GM12878 (cell line): ENCODE data around the gene RETREG1. TPM values are rescaled to one million over a fixed set of nuclear protein-coding genes. Genes with fewer than 3 reads are reported as not detected.

Experiments
- ATAC-seq: fragments of 200-7000 bp; cut with Tn5 transposase; 3 replicates; pipeline ENCODE4 v1.9.1; 2020; ENCODE audit warnings: mild to moderate bottlenecking, moderate library complexity
- BruUV-seq: library from RNA; stranded (reverse); fragments of 400-500 nt; replicated peaks from 2 replicates; lab custom pipeline; 2021; lab: Mats Ljungman, UMichigan
- CTCF ChIA-PET: fragments of 300-600 bp; sonication (Branson Sonifier 250); formaldehyde crosslinking; extraction: SDS; loops from one replicate; lab custom pipeline; 2021; ENCODE audit warnings: inconsistent platforms; lab: Yijun Ruan, JAX
- POLR2A ChIA-PET: fragments of 350-600 bp; formaldehyde crosslinking; extraction: SDS; loops from one replicate; lab custom pipeline; 2021; ENCODE audit warnings: inconsistent platforms; lab: Charles Lee
- RAD21 ChIA-PET: fragments of 300-600 bp; sonication (Branson Sonifier 250); formaldehyde crosslinking; loops from one replicate; lab custom pipeline; 2023; ENCODE audit warnings: antibody characterized with exemption; ENCODE audit not compliant: unreplicated experiment; lab: Charles Lee
- SMC1A ChIA-PET: fragments of 300-600 bp; sonication (Branson Sonifier 250); formaldehyde crosslinking; loops from one replicate; lab custom pipeline; 2023; ENCODE audit not compliant: unreplicated experiment, uncharacterized antibody; lab: Charles Lee
- DNase-seq: peaks from one replicate; pipeline ENCODE4 v3.0.0-alpha.2; 2011; ENCODE audit warnings: low read depth, low spot score
- FAIRE-seq: peaks from 3 replicates; lab custom pipeline; 2011; peaks lifted over from hg19 to GRCh38; lab: Jason Lieb, UNC
- H2AFZ ChIP-seq: 2 replicates; pipeline ENCODE4 v1.6.0; 2011; ENCODE audit warnings: low read depth, low read length, control low read depth; ENCODE audit not compliant: control insufficient read depth
- H3K27ac ChIP-seq: 2 replicates; pipeline ENCODE4 v1.5.1; 2011; ENCODE audit warnings: control low read depth; ENCODE audit not compliant: control insufficient read depth, insufficient read depth
- H3K27me3 ChIP-seq, 2 experiments: replicated peaks in 1 of 2; 2 replicates each; pipeline versions ENCODE4 v1.6.0 to v1.6.1; 2011; ENCODE audit warnings: low read length in 1 of 2; ENCODE audit not compliant: control insufficient read depth in 2 of 2, insufficient read depth in 2 of 2
- H3K36me3 ChIP-seq, 2 experiments: 2 replicates each; pipeline ENCODE4 v1.5.1; 2011; ENCODE audit warnings: low read length in 1 of 2; ENCODE audit not compliant: control insufficient read depth in 2 of 2, insufficient read depth in 2 of 2
- H3K4me1 ChIP-seq: 2 replicates; pipeline ENCODE4 v1.6.1; 2011; ENCODE audit warnings: mild to moderate bottlenecking, low read length, moderate library complexity, mixed read lengths; ENCODE audit not compliant: control insufficient read depth, insufficient read depth
- H3K4me2 ChIP-seq: 2 replicates; pipeline ENCODE4 v1.6.0; 2011; ENCODE audit warnings: control low read depth; ENCODE audit not compliant: control insufficient read depth, insufficient read depth
- H3K4me3 ChIP-seq: fragments of 200-600 bp; sonication (generic); 2 replicates; pipeline ENCODE4 v1.5.1; 2016
- H3K79me2 ChIP-seq: 2 replicates; pipeline ENCODE4 v1.6.0; 2011; ENCODE audit warnings: low read length; ENCODE audit not compliant: control insufficient read depth, insufficient read depth
- H3K9ac ChIP-seq: 2 replicates; pipeline ENCODE4 v1.8.0; 2011; ENCODE audit warnings: low read length, control low read depth, mixed read lengths; ENCODE audit not compliant: control insufficient read depth, insufficient read depth
- H3K9me3 ChIP-seq: replicated peaks from 3 replicates; pipeline ENCODE4 v1.5.1; 2011; ENCODE audit warnings: mild to moderate bottlenecking, low read length; ENCODE audit not compliant: control insufficient read depth, insufficient read depth
- H4K20me1 ChIP-seq: 2 replicates; pipeline ENCODE4 v1.6.0; 2011; ENCODE audit not compliant: control insufficient read depth, insufficient read depth
- CBFB ChIP-seq: IDR thresholded peaks from 2 replicates; pipeline ENCODE4 v1.6.1; 2016; ENCODE audit warnings: antibody characterized with exemption, low read depth
- ELK1 ChIP-seq: IDR thresholded peaks from 2 replicates; pipeline ENCODE4 v1.6.1; 2012; ENCODE audit warnings: low read depth, low read length, improper control_type of control experiment
- HDAC2 ChIP-seq: fragments of 200-600 bp; sonication (generic); IDR thresholded peaks from 2 replicates; pipeline ENCODE4 v1.6.1; 2017
- IRF3 ChIP-seq: fragments of 450-650 bp; IDR thresholded peaks from 2 replicates; pipeline ENCODE4 v1.6.1; 2014; ENCODE audit warnings: mild to moderate bottlenecking
- IRF5 ChIP-seq: fragments of 450-650 bp; IDR thresholded peaks from 2 replicates; pipeline ENCODE4 v1.6.1; 2017; ENCODE audit warnings: borderline replicate concordance
- MEF2B ChIP-seq: fragments of 450-650 bp; IDR thresholded peaks from 2 replicates; pipeline ENCODE4 v1.6.1; 2018; ENCODE audit warnings: mild to moderate bottlenecking, moderate library complexity; ENCODE audit not compliant: partially characterized antibody, poor library complexity, severe bottlenecking
- PAX8 ChIP-seq: fragments of 450-650 bp; IDR thresholded peaks from 2 replicates; pipeline ENCODE4 v1.6.1; 2017; ENCODE audit warnings: mild to moderate bottlenecking, moderate library complexity
- SMAD5 ChIP-seq: IDR thresholded peaks from 2 replicates; pipeline ENCODE4 v1.6.1; 2016; ENCODE audit warnings: antibody characterized with exemption, low read depth
- SREBF2 ChIP-seq: IDR thresholded peaks from 2 replicates; pipeline ENCODE4 v1.6.1; 2012; ENCODE audit warnings: mild to moderate bottlenecking, low read length
- STAT3 ChIP-seq: IDR thresholded peaks from 2 replicates; pipeline ENCODE4 v1.6.1; 2011; ENCODE audit warnings: low read depth, low read length, improper control_type of control experiment
- TCF3 ChIP-seq: IDR thresholded peaks from 2 replicates; pipeline ENCODE4 v1.6.1; 2012; ENCODE audit warnings: low read depth, mild to moderate bottlenecking, low read length, borderline replicate concordance; ENCODE audit not compliant: insufficient read depth
- USF1 ChIP-seq: IDR thresholded peaks from 2 replicates; pipeline ENCODE4 v1.6.1; 2011; ENCODE audit warnings: borderline replicate concordance, low read depth, mild to moderate bottlenecking, moderate library complexity, mixed read lengths, low read length; ENCODE audit not compliant: insufficient read depth; ENCODE audit errors: extremely low read length
- YY1 ChIP-seq: IDR thresholded peaks from 2 replicates; pipeline ENCODE4 v1.6.1; 2011; ENCODE audit warnings: low read depth, mild to moderate bottlenecking, low read length
- ZNF207 ChIP-seq: fragments of 450-650 bp; IDR thresholded peaks from 2 replicates; pipeline ENCODE4 v1.6.1; 2014; ENCODE audit warnings: antibody characterized with exemption, mild to moderate bottlenecking, borderline replicate concordance
- ZSCAN29 ChIP-seq: fragments of 450-650 bp; IDR thresholded peaks from 2 replicates; pipeline ENCODE4 v1.6.1; 2017; ENCODE audit warnings: mild to moderate bottlenecking, moderate library complexity
- ZZZ3 ChIP-seq: IDR thresholded peaks from 2 replicates; pipeline ENCODE4 v1.6.1; 2011; ENCODE audit warnings: low read depth; ENCODE audit not compliant: control insufficient read depth, insufficient read length
- WGBS: methylation state at CpG from one replicate; pipeline ENCODE4 v1.1.6; 2016; ENCODE audit warnings: low lambda C conversion rate; ENCODE audit not compliant: insufficient replicate concordance, insufficient coverage; ENCODE audit errors: missing lambda C conversion rate; 5-methylcytosine and 5-hydroxymethylcytosine counted together
- in situ Hi-C: fragments of 300-500 bp; cut with MboI; formaldehyde crosslinking; loops from 9 replicates; pipeline ENCODE4 v1.14.3; 2018; ENCODE audit warnings: mixed read lengths
- intact Hi-C: fragments of 100-400 bp; cut with micrococcal nuclease; formaldehyde crosslinking; loops from one replicate; pipeline ENCODE4 v1.14.2; 2022; ENCODE audit not compliant: unreplicated experiment
- polyA plus RNA-seq, 11 experiments: library from polyadenylated mRNA; depleted of rRNA in 4 of 11; unstranded in 6 of 11; stranded (reverse) in 5 of 11; fragments of >200 nt; fragmentation: Nextera tagmentation in 4 of 11; fragmentation: Illumina TruSeq in 1 of 11; extraction: Ambion mirVana in 4 of 11; extraction: Trizol in 1 of 11; gene quantifications; 1 replicate in 1 of 11; 2 replicates in 10 of 11; pipeline versions ENCODE4 v1.2.1 to v1.2.3, GENCODE V29; 2011 to 2016; ENCODE audit warnings: inconsistent platforms in 2 of 11, missing spikeins in 2 of 11, low read depth in 1 of 11
- total RNA-seq, 4 experiments: library from RNA; depleted of rRNA in 3 of 4; stranded (reverse); fragments of >200 nt in 3 of 4; fragmentation: Illumina TruSeq in 1 of 4; extraction: Trizol in 1 of 4; gene quantifications; 2 replicates each; pipeline versions ENCODE4 v1.2.1 to v1.2.3, GENCODE V29; 2013 to 2021

Gene RETREG1
- total and polyA plus RNA-seq, 10 of the 15 experiments (the other 5 are each of a cell fraction or from before 2014, with no cell fraction given): 3.9 to 8.9 (median 6.4) TPM

GRCh38 chr5:16593628-16594027, 23.2 kb downstream of the RETREG1 start:
- ChIA-PET POLR2A (no interaction called here), CTCF (no interaction called here), SMC1A (no interaction called here), RAD21 (no interaction called here)
- no peaks in the 10 kb centered on the region for H3K27me3 ChIP-seq
- H3K9ac ChIP-seq: no peak overlapping the region
- H3K4me3 ChIP-seq: no peak overlapping the region
- H3K79me2 ChIP-seq: no peaks in the 10 kb centered on the region
- no peak for FAIRE-seq
- H3K4me2 ChIP-seq: no peak overlapping the region
- TF ChIP-seq USF1 (no peak), SREBF2 (no peak), ZSCAN29 (no peak), SMAD5 (no peak), ZZZ3 (no peak)
- intact Hi-C loops: no loop called here
- no peaks in the 10 kb centered on the region for H3K9me3 ChIP-seq
- ATAC-seq: no peak
- no peaks in the 10 kb centered on the region for H3K36me3 ChIP-seq
- no peaks in the 10 kb centered on the region for H4K20me1 ChIP-seq
- H3K27ac ChIP-seq: no peak overlapping the region
- H2AFZ ChIP-seq: no peak overlapping the region
- WGBS: 31% methylated on average over 3 of the region's 3 CpGs
- no TSS peak for BruUV-seq
- in situ Hi-C loops: no loop called here
- H3K4me1 ChIP-seq: no peaks in the 10 kb centered on the region
- no peak for DNase-seq

GRCh38 chr5:16593013-16593412, 23.8 kb downstream of the RETREG1 start:
- ChIA-PET CTCF (interaction anchor here (0.6 kb wide), 1 partner anchor 1563 kb away, joined by 3 read pairs; no protein-coding TSS in a partner anchor), RAD21 (no interaction called here), POLR2A (no interaction called here), SMC1A (no interaction called here)
- Histone ChIP-seq H3K27me3 (no peaks in the 10 kb centered on the region), H3K4me3 (no peak overlapping the region), H3K79me2 (no peaks in the 10 kb centered on the region), H3K9me3 (no peaks in the 10 kb centered on the region), H3K4me2 (no peak overlapping the region), H3K9ac (no peak overlapping the region), H3K4me1 (no peaks in the 10 kb centered on the region), H2AFZ (no peak overlapping the region), H3K36me3 (no peaks in the 10 kb centered on the region), H4K20me1 (no peaks in the 10 kb centered on the region), H3K27ac (no peak overlapping the region)
- intact Hi-C loops: no loop called here
- WGBS: 53% methylated on average over 4 of the region's 4 CpGs
- in situ Hi-C loops: no loop called here
- FAIRE-seq: no peak
- no TSS peak for BruUV-seq
- no peak for ATAC-seq
- no peak for DNase-seq
- no peak for TF ChIP-seq MEF2B
- TF ChIP-seq IRF5: no peak
- TF ChIP-seq TCF3: no peak
- TF ChIP-seq ELK1: no peak
- no peak for TF ChIP-seq PAX8
- TF ChIP-seq CBFB: no peak
- TF ChIP-seq ZNF207: no peak
- TF ChIP-seq STAT3: no peak
- TF ChIP-seq YY1: no peak
- no peak for TF ChIP-seq HDAC2
- no peak for TF ChIP-seq IRF3
